ENCODE data around the gene CBX3.

GRCh38 chr7:26172048-26172447, 29.5 kb upstream of the CBX3 start:
- no peak for TF ChIP-seq POLR2A (IDR thresholded peaks at IDR 0.05)
- TF ChIP-seq CTCF (IDR thresholded peaks at IDR 0.05) = no peak

Measured in thyroid gland (tissue), 4 donors.